NOMO-1 treated with DMSO at 0.1 percent for 48 hours (cell line): ENCODE measurements around the gene TMC7.
"Not testable (repeated sequence)": the region's sequence is repeated elsewhere in the genome, so short reads cannot be mapped to it uniquely, and the experiment has no call there.

ENCODE experiments used
- DNase-seq: peaks from one replicate; lab custom pipeline; 2025; ENCODE audit not compliant: unreplicated experiment; lab: John Stamatoyannopoulos, UW

The TMC7 gene

GRCh38 chr16:18979936-18980335, 3.8 kb upstream of the TMC7 start:
- DNase-seq, result no peak

GRCh38 chr16:18984435-18985005, 786 bp downstream of the TMC7 start:
- DNase-seq, result no peak

GRCh38 chr16:18985256-18985655, 1.5 kb downstream of the TMC7 start:
- not testable (repeated sequence) for DNase-seq

GRCh38 chr16:18991731-18992130, 8.0 kb downstream of the TMC7 start:
- DNase-seq, result not testable (repeated sequence)

GRCh38 chr16:18993531-18993930, 9.8 kb downstream of the TMC7 start:
- DNase-seq, result not testable (repeated sequence)

GRCh38 chr16:18994181-18994580, 10.4 kb downstream of the TMC7 start:
- DNase-seq, result not testable (repeated sequence)

- DNase-seq, result not testable (repeated sequence)
These were observed 11.7 kb downstream of the TMC7 start for GRCh38 chr16:18995406-18995805.

- not testable (repeated sequence) for DNase-seq
These were observed 12.8 kb downstream of the TMC7 start for GRCh38 chr16:18996536-18996935.

- not testable (repeated sequence) for DNase-seq
These were observed 13.3 kb downstream of the TMC7 start for GRCh38 chr16:18997001-18997400.

- DNase-seq, result no peak
These were observed 15.3 kb downstream of the TMC7 start for GRCh38 chr16:18999045-18999393.

GRCh38 chr16:19001788-19002187, 18.1 kb downstream of the TMC7 start:
- no peak for DNase-seq

- no peak for DNase-seq
These were observed 20.2 kb downstream of the TMC7 start for GRCh38 chr16:19003935-19004334.

- DNase-seq, result no peak
These were observed 22.1 kb downstream of the TMC7 start for GRCh38 chr16:19005561-19006445.

- no peak for DNase-seq
These were observed 22.9 kb downstream of the TMC7 start for GRCh38 chr16:19006446-19007315.

GRCh38 chr16:19008245-19009169, 24.8 kb downstream of the TMC7 start:
- no peak for DNase-seq

GRCh38 chr16:19011169-19011731, 27.5 kb downstream of the TMC7 start:
- DNase-seq, result no peak

GRCh38 chr16:19014461-19014860, 30.7 kb downstream of the TMC7 start:
- DNase-seq, result peak; percentile 43

GRCh38 chr16:19017179-19017578, 33.4 kb downstream of the TMC7 start:
- DNase-seq, result no peak

GRCh38 chr16:19020689-19021088, 37.0 kb downstream of the TMC7 start:
- no peak for DNase-seq

GRCh38 chr16:19021747-19022146, 38.0 kb downstream of the TMC7 start:
- no peak for DNase-seq
